Nephron (organoid): ENCODE results near the gene DPYSL4.

ENCODE experiments used
- H3K27ac Mint-ChIP-seq, 3 experiments: 2 replicates each; pipeline ENCODE4 v1.8.0; 2020; ENCODE audit warnings: mixed read lengths in 3 of 3, mild to moderate bottlenecking in 2 of 3, moderate library complexity in 1 of 3
- H3K27me3 Mint-ChIP-seq: 2 replicates; pipeline ENCODE4 v1.8.0; 2021; ENCODE audit warnings: low read depth, mild to moderate bottlenecking, moderate library complexity, mixed read lengths
- H3K36me3 Mint-ChIP-seq: 2 replicates; pipeline ENCODE4 v1.8.0; 2020; ENCODE audit warnings: low read depth, mixed read lengths
- H3K4me1 Mint-ChIP-seq: 2 replicates; pipeline ENCODE4 v1.8.0; 2020; ENCODE audit warnings: mixed read lengths
- H3K4me3 Mint-ChIP-seq, 3 experiments: 2 replicates each; pipeline ENCODE4 v1.8.0; 2020; ENCODE audit warnings: mild to moderate bottlenecking in 3 of 3, mixed read lengths in 3 of 3, moderate library complexity in 2 of 3
- H3K9me3 Mint-ChIP-seq: 2 replicates; pipeline ENCODE4 v1.8.0; 2020; ENCODE audit warnings: mixed read lengths
- CTCF ChIP-seq, 3 experiments: fragments of 200-600 bp; sonication (generic); IDR thresholded peaks; one replicate each; pipeline ENCODE4 v1.5.0; 2021; ENCODE audit warnings: antibody characterized with exemption in 3 of 3; ENCODE audit not compliant: unreplicated experiment in 3 of 3

Gene DPYSL4

GRCh38 chr10:132205650-132206376 is 19.1 kb downstream of the DPYSL4 start:
- Mint-ChIP-seq H3K27ac (no peak overlapping the region), H3K4me3 (no peak overlapping the region), H3K27me3 (peaks cover 4% of the 10 kb centered on the region), H3K9me3 (no peaks in the 10 kb centered on the region), H3K4me1 (no peaks in the 10 kb centered on the region), H3K36me3 (no peaks in the 10 kb centered on the region)
- no peak for TF ChIP-seq CTCF (IDR thresholded peaks at IDR 0.05; ENCODE audit: unreplicated experiment in 3 of 3)

GRCh38 chr10:132206377-132206745 is 19.6 kb downstream of the DPYSL4 start:
- no peak overlapping the region for H3K4me3 Mint-ChIP-seq
- no peaks in the 10 kb centered on the region for H3K36me3 Mint-ChIP-seq
- no peak overlapping the region for H3K27ac Mint-ChIP-seq
- no peaks in the 10 kb centered on the region for H3K9me3 Mint-ChIP-seq
- H3K27me3 Mint-ChIP-seq, result peaks cover 4% of the 10 kb centered on the region
- H3K4me1 Mint-ChIP-seq, result no peaks in the 10 kb centered on the region
- no peak for TF ChIP-seq CTCF (IDR thresholded peaks at IDR 0.05; ENCODE audit: unreplicated experiment in 3 of 3)

GRCh38 chr10:132206806-132207535 is 20.2 kb downstream of the DPYSL4 start:
- Mint-ChIP-seq H3K36me3 (peaks cover 1% of the 10 kb centered on the region), H3K27me3 (peaks cover 4% of the 10 kb centered on the region), H3K9me3 (peaks cover under 1% of the 10 kb centered on the region)

GRCh38 chr10:132207536-132208461 is 21.1 kb downstream of the DPYSL4 start:
- no peaks in the 10 kb centered on the region for H3K4me1 Mint-ChIP-seq
- H3K36me3 Mint-ChIP-seq, result peaks cover 7% of the 10 kb centered on the region
- no peak overlapping the region for H3K4me3 Mint-ChIP-seq
- no peak overlapping the region for H3K27ac Mint-ChIP-seq
- no peak for TF ChIP-seq CTCF (IDR thresholded peaks at IDR 0.05; ENCODE audit: unreplicated experiment in 3 of 3)
- peaks cover 4% of the 10 kb centered on the region for H3K27me3 Mint-ChIP-seq
- peaks cover 8% of the 10 kb centered on the region for H3K9me3 Mint-ChIP-seq

More at GRCh38 chr10:132206806-132207535, 20.2 kb downstream of the DPYSL4 start:
- no peaks in the 10 kb centered on the region for H3K4me1 Mint-ChIP-seq
- H3K4me3 Mint-ChIP-seq, result no peak overlapping the region
- no peak for TF ChIP-seq CTCF (IDR thresholded peaks at IDR 0.05; ENCODE audit: unreplicated experiment in 3 of 3)
- no peak overlapping the region for H3K27ac Mint-ChIP-seq

- peaks cover 11% of the 10 kb centered on the region for H3K36me3 Mint-ChIP-seq
- peaks cover 4% of the 10 kb centered on the region for H3K27me3 Mint-ChIP-seq
- H3K4me3 Mint-ChIP-seq, result no peak overlapping the region
- no peak for TF ChIP-seq CTCF (IDR thresholded peaks at IDR 0.05; ENCODE audit: unreplicated experiment in 3 of 3)
- peaks cover 10% of the 10 kb centered on the region for H3K9me3 Mint-ChIP-seq
- no peak overlapping the region for H3K27ac Mint-ChIP-seq
- H3K4me1 Mint-ChIP-seq, result no peaks in the 10 kb centered on the region
Measured at GRCh38 chr10:132208462-132209050, 21.8 kb downstream of the DPYSL4 start.
